Measurements from ENCODE around the gene SP140.
"Not testable (repeated sequence)": the region's sequence is repeated elsewhere in the genome, so short reads cannot be mapped to it uniquely, and the experiment has no call there.

The SP140 gene

GRCh38 chr2:230244211-230244610, 18.7 kb downstream of the SP140 start:
- TF ChIP-seq CTCF (conservative IDR thresholded peaks at IDR 0.05): no peak
- no peak overlapping the region for H3K27ac ChIP-seq

GRCh38 chr2:230246206-230246605, 20.7 kb downstream of the SP140 start:
- no peak overlapping the region for H3K27ac ChIP-seq
- no peak for TF ChIP-seq CTCF (conservative IDR thresholded peaks at IDR 0.05)

- no peak overlapping the region for H3K27ac ChIP-seq
- no peak for TF ChIP-seq CTCF (conservative IDR thresholded peaks at IDR 0.05)
Measured at GRCh38 chr2:230250231-230250630, 24.7 kb downstream of the SP140 start.

GRCh38 chr2:230254152-230254881, 28.8 kb downstream of the SP140 start:
- TF ChIP-seq CTCF (conservative IDR thresholded peaks at IDR 0.05): no peak
- no peak overlapping the region for H3K27ac ChIP-seq

- H3K27ac ChIP-seq: no peak overlapping the region
- TF ChIP-seq CTCF (conservative IDR thresholded peaks at IDR 0.05): no peak
Measured at GRCh38 chr2:230256733-230257332, 31.3 kb downstream of the SP140 start.

GRCh38 chr2:230258483-230258882, 32.9 kb downstream of the SP140 start:
- no peak for TF ChIP-seq CTCF (conservative IDR thresholded peaks at IDR 0.05)

GRCh38 chr2:230262246-230262645, 36.7 kb downstream of the SP140 start:
- TF ChIP-seq CTCF (conservative IDR thresholded peaks at IDR 0.05): no peak
- H3K27ac ChIP-seq: no peak overlapping the region

More at GRCh38 chr2:230258483-230258882, 32.9 kb downstream of the SP140 start:
- no peak overlapping the region for H3K27ac ChIP-seq

- H3K27ac ChIP-seq: not testable (repeated sequence)
Measured at GRCh38 chr2:230264945-230265344, 39.4 kb downstream of the SP140 start.
